ENCODE data around the gene FGL2.

DNA sequence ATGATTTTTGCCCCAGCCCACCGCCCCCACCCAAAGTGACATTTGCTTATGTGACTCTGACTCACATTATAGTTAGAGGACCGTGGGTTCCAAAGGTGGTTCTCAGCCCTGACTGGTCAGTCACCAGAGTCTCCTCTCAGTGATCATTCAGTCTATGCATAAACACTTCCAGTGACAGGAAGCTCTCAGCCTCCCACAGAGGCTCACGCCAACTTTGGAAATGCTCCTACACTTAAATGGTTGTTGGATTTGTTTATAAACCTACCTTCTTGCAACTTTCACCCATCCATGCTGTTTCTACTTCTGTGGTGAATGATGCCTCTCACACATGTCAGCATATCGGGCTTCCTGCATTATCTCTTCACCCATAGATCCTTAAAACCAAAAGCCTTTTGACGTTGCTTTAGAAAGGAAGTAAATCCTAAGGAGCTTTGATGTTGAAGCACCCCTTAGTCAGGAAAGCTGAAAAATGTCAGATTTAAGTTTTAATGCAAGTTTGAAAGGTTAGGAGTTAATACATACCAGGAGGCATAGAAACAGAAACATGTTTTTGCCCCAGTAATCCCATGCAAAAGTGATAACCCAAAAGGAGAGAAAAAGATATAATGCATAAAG, 46.5 kb upstream of the FGL2 start:
- TF ChIP-seq POLR2A (IDR thresholded peaks at IDR 0.05): no peak
- no peak for TF ChIP-seq CTCF (IDR thresholded peaks at IDR 0.05)

Data from right lobe of liver (tissue), 4 donors.